GM21619 (cell line): Measurements from ENCODE around the gene GNG12.
"Not testable (repeated sequence)": the region's sequence is repeated elsewhere in the genome, so short reads cannot be mapped to it uniquely, and the experiment has no call there.

ENCODE experiments used
- ATAC-seq: cut with Tn5 transposase; IDR thresholded peaks from one replicate; pipeline ENCODE4 v1.9.1; 2021; ENCODE audit not compliant: unreplicated experiment

GNG12 gene

DNA sequence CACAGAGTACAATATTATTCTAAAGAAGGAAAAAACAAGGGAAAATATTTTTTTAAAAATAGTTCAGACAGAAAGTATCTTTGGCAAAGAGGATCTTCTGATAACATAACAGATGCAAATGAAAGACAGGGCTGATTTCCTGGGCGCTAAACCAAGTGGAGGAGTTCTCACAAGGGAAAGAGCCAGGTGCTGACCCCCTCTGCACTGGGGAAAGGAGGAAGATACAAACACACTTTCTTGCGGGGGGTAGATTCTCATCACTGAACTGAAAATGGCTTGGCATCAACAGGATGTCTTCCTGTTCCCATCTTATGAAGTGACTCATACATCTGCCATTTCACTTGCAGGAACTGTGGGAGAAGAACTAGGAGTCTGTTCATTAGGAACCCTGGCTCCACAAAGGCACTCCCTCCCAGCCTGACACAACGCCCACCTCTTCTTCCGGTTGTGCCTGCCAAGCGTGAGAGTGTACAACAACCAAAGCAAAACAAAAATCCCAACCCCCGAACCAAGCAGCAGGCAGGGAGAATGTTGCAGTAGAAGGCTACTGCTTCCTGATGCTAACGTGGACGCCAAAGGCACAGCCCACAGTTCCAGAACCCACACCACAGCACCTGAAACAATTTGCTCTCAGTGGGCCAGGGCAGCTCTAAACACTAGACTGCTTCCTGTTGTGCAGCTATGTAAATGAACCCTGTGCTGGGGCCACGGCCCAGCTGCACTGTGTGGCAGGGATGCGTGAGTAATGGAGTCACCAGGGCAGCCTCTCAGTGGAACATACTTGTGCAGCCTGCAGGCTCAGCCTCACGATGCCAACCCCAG, 97.2 kb downstream of the GNG12 start:
- ATAC-seq: peak; percentile 94

- no peak for ATAC-seq
Observed at GRCh38 chr1:67735206-67735605, 98.1 kb downstream of the GNG12 start.

DNA sequence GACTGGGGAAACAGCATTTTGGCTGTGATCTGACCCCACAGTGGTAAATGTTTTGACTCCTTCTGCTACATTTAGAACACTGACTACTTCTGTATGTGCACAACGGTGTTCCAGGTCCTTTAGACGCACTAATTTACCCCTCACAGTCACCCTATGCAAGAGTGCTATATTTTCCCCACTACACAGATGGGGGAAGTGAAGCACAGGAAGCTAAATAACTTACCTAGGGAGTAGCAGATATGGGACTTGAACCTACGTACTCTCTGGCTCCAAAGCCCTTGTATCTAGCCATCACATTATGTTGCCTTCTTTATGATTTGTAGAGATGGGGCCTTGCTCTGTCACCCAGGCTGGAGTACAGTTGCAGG, 99.0 kb downstream of the GNG12 start:
- no peak for ATAC-seq

- no peak for ATAC-seq
Observed at GRCh38 chr1:67733681-67734322, 99.5 kb downstream of the GNG12 start.

DNA sequence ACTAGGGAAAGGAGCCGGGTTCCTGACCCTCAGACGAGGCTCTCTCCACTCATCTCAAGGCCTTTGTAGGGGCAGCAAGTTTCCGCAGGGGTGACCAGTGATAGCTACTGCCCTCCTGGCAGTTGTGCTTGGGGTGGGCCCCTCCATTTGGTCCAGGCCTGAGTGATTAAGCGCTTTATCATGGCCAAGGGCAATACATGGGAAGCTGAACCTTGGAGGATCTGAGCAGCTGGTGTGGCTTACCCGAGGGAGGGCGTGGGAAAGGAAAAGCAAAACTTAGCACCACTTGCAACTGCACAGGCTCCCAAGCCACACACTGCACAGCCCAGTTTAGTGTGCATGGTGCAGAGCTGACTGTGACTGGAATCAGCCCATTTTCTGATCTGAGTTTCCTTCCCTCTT, 100.5 kb downstream of the GNG12 start:
- ATAC-seq: no peak

GRCh38 chr1:67731322-67731721, 101.9 kb downstream of the GNG12 start:
- ATAC-seq: no peak

GRCh38 chr1:67730312-67730711, 103.0 kb downstream of the GNG12 start:
- ATAC-seq: not testable (repeated sequence)

DNA sequence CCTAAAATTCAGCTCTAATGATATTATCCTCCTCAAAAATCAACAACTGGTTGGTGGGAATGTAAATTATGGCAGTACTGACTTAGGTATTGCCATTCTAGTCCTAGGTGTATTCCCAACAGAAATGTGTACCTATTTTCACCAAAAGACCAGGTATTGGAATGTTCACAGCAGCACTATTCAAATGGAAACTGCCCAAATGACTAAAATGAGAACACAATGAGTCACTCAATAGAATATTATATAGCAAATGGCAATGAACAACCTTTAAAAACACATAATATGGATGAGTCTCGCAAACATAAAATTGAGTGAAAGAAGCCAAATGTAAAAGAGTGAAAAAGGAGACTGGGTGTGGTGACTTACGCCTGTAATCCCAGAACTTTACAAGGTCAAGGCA, 103.4 kb downstream of the GNG12 start:
- ATAC-seq: peak; percentile 41

GRCh38 chr1:67726224-67726623, 107.0 kb downstream of the GNG12 start:
- no peak for ATAC-seq

- no peak for ATAC-seq
Observed at GRCh38 chr1:67724928-67725560, 108.2 kb downstream of the GNG12 start.

DNA sequence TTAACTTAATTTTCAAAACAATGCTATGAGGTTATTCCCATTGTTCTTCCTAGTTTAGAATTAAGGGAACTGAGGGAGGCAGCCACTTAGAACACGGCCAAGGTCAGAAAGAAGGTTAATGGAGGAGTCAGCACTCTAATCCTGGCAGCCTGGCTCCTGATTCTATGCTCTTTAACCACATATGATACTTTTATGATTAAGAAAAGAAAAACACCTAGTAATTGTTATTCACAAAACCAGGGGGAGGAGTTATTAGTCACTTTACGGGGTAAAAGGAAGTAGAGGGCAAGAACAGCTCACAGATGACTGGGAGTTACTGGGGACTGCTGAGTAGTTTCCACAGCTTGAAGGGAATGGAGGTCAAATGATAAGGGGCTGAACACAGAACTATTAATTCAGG, 109.6 kb downstream of the GNG12 start:
- ATAC-seq: peak; percentile 74

GRCh38 chr1:67723126-67723525, 110.1 kb downstream of the GNG12 start:
- ATAC-seq: no peak

GRCh38 chr1:67722292-67722944, 110.8 kb downstream of the GNG12 start:
- no peak for ATAC-seq

GRCh38 chr1:67721650-67722291, 111.5 kb downstream of the GNG12 start:
- ATAC-seq: no peak

DNA sequence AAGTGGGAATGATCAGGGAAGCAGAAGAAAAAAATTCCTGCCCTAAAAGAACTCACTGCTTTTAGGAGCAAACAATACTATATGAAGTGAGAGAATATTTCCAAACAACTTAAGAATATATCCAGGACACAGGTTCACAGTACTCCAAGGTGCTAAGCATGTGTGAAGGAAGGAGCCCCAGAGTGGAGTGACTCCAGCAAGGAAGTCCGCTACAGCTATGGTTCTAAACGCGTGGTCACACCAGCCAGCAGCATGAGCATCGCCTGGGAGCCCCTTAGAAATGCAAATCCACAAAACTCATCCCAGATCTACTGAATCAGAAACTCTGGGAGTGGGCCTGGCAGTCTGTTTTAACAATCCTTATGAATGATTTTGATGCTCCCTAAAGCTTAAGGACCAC, 112.2 kb downstream of the GNG12 start:
- ATAC-seq: no peak

DNA sequence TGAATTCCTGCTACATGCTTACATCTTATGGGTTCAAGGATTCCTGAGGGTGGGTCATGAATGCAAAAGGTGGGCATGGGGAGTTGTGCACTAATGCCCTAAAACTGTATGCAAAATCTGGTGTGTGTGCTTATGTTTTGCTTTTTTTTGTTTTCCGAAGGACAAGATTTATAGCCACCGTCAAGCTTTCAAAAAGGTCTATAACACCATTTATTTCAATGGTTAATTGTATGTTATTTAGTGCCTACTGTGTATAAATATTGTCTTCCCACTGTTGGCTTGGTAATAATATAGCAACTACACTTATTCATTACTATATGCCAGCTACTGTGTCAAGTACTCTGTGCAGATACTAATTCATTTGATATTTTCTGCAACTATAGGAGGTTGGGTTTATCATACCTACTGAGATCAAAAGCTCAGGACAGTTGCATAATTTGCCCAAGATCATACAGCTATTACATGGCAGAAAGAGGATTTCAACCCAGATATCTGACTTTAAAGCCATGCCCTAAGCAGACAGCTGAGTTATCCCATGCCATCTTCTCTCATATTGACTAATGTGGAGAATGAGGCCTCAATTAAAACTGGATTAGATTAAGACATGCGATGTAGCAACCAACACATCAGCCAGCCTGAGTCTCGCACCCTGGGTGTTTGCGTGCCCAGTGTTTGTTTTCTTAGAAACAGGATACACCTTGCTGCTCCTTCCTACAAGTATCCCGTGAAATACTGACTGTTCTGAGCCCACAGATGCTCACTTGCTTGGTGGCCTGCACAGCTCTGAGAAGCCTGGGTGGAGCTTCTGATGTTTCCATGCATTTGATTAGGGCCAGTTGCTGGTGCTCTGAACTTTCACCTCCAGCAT, 113.7 kb downstream of the GNG12 start:
- no peak for ATAC-seq

DNA sequence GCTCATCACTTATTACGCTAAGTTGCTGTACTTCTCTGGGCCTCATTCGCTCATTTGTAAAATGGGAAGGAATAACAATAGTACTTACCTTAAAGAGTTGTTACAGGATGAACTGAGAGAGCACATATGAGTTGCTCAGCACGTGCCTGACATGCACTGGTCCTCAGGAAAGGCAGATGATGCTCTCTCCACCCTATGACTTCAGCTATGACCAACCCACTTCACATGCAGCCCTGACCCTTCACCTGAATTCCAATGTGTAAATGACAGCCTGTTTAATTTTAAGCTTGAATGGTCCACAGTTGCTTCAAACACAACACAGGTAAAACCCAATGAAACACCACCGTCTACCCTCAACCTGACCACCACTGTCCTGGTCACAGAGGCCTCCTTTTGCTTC, 115.4 kb downstream of the GNG12 start:
- no peak for ATAC-seq

GRCh38 chr1:67716800-67717199, 116.5 kb downstream of the GNG12 start:
- ATAC-seq: no peak

DNA sequence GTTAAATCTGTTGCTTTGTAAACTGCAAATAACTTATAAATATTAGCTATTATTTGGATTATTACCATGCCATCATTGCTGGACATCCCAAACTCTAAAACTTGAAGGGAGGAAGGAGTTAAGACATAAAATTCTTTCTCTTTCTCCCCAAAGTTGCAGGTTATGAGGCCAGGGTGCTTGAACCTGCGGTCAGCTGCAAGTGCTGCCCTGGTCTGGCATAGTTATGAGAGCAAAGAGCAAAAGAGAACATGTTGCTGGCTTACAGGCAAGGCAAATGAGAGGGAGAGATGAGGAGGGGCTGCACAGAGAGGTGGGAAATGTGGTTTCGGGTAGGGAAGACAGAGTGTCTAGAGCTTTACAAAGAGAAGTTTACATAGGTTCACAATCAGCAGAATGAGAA, 117.4 kb downstream of the GNG12 start:
- no peak for ATAC-seq
